Hepatocyte (in vitro differentiated cells): ENCODE measurements around the gene FOXA1.

ENCODE experiments used
- EZH2 ChIP-seq: fragments of 200-600 bp; sonication (generic); IDR thresholded peaks from 2 replicates; pipeline ENCODE4 v1.6.1; 2016; ENCODE audit warnings: antibody characterized with exemption, mild to moderate bottlenecking, borderline replicate concordance
- EZH2phosphoT487 ChIP-seq: fragments of 200-600 bp; sonication (generic); IDR thresholded peaks from one replicate; pipeline ENCODE4 v1.6.1; 2018; ENCODE audit warnings: antibody characterized with exemption, mild to moderate bottlenecking, low read depth, moderate library complexity; ENCODE audit not compliant: unreplicated experiment, severe bottlenecking
- TF ChIP-seq, protein P1 (sequence below): fragments of 200-600 bp; sonication (generic); IDR thresholded peaks from 2 replicates; pipeline ENCODE4 v1.5.1; 2016; ENCODE audit warnings: antibody characterized with exemption, mild to moderate bottlenecking; ENCODE audit not compliant: poor library complexity

DNA sequence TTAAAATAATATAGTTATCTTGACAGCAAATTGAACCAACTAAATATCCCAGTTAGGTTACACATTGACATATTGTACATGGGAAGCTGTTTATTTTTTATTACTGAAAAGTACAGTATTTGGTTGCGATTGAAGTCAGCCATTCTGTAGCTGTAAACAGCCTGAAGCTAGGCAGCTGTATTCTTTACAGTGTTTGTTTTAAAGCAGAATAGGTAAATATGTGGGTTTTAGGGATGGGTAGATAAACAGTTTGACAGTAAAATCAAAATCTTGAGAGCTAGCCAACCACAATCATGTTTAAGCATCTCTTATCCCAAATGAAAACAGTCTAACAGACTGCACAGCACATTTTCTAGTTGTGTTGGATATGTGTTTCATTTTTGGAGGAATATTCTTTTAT, 46.1 kb upstream of the FOXA1 start:
- TF ChIP-seq, protein P1, sequence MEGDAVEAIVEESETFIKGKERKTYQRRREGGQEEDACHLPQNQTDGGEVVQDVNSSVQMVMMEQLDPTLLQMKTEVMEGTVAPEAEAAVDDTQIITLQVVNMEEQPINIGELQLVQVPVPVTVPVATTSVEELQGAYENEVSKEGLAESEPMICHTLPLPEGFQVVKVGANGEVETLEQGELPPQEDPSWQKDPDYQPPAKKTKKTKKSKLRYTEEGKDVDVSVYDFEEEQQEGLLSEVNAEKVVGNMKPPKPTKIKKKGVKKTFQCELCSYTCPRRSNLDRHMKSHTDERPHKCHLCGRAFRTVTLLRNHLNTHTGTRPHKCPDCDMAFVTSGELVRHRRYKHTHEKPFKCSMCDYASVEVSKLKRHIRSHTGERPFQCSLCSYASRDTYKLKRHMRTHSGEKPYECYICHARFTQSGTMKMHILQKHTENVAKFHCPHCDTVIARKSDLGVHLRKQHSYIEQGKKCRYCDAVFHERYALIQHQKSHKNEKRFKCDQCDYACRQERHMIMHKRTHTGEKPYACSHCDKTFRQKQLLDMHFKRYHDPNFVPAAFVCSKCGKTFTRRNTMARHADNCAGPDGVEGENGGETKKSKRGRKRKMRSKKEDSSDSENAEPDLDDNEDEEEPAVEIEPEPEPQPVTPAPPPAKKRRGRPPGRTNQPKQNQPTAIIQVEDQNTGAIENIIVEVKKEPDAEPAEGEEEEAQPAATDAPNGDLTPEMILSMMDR = no peak
- TF ChIP-seq EZH2phosphoT487 (peak; percentile 73), EZH2 (no peak)
